Measurements from ENCODE around the gene PLA2G3.
"Not testable (repeated sequence)": the region's sequence is repeated elsewhere in the genome, so short reads cannot be mapped to it uniquely, and the experiment has no call there.

The PLA2G3 gene

DNA sequence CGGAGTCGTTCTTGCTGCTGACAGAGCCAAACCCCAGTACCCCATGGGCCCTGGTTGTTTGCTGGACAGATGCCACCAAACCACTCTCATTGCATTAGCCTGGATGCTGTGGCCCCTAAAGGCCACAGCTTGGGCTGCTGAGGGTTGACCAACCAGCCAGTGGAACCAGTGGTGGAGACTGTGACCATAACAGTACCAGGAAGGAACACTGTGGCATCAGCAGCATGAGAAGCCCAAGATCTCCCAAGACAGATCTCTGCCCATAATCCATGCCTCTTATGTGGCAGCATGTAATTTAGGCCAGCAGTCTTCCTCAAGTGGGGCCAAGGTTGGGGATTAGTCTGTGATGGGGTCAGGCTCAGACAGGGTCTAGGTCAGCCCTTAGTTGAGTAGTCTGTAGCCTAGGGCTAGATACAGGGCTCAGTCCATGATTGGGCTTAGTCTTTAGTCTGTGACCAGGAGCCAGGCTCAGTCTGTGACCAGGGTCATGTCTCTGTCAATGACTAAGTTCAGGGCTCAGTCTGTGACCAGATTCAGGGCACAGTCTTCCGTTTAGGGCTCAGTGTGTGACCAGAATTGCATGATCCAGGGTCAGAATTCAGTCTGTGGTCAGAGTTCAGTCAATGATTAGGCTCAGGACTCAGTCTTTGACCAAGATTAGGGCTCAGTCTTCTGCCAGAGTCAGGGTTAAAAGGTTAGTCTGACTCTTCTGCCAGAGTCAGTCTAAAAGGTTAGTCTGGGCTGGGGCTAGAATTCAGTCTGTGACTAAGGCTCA, 22.1 kb downstream of the PLA2G3 start:
- no peak overlapping the region for H2AFZ ChIP-seq (ENCODE audit: low read length)
- no peak overlapping the region for H3K9ac ChIP-seq (ENCODE audit: low read depth, low read length, poor library complexity, severe bottlenecking)
- H3K36me3 ChIP-seq (ENCODE audit: insufficient read depth, low read length) = no peaks in the 10 kb centered on the region
- no peaks in the 10 kb centered on the region for H3K4me1 ChIP-seq (ENCODE audit: insufficient read depth, low read length, poor library complexity, severe bottlenecking)
- no peak overlapping the region for H3K4me2 ChIP-seq (ENCODE audit: low read depth, low read length, poor library complexity, severe bottlenecking)
- TF ChIP-seq, protein P1, sequence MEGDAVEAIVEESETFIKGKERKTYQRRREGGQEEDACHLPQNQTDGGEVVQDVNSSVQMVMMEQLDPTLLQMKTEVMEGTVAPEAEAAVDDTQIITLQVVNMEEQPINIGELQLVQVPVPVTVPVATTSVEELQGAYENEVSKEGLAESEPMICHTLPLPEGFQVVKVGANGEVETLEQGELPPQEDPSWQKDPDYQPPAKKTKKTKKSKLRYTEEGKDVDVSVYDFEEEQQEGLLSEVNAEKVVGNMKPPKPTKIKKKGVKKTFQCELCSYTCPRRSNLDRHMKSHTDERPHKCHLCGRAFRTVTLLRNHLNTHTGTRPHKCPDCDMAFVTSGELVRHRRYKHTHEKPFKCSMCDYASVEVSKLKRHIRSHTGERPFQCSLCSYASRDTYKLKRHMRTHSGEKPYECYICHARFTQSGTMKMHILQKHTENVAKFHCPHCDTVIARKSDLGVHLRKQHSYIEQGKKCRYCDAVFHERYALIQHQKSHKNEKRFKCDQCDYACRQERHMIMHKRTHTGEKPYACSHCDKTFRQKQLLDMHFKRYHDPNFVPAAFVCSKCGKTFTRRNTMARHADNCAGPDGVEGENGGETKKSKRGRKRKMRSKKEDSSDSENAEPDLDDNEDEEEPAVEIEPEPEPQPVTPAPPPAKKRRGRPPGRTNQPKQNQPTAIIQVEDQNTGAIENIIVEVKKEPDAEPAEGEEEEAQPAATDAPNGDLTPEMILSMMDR (conservative IDR thresholded peaks at IDR 0.05; ENCODE audit: low read length) = no peak
- no peak for TF ChIP-seq EZH2phosphoT487 (IDR thresholded peaks at IDR 0.05; ENCODE audit: borderline replicate concordance)
- H3K79me2 ChIP-seq (ENCODE audit: insufficient read depth, low read length) = no peaks in the 10 kb centered on the region
- H3K9me2 ChIP-seq (replicated peaks; ENCODE audit: low read depth, low read length) = no peaks in the 10 kb centered on the region
- no peaks in the 10 kb centered on the region for H3K9me3 ChIP-seq (ENCODE audit: insufficient read depth, low read depth, low read length)
- no peaks in the 10 kb centered on the region for H3K27me3 ChIP-seq (ENCODE audit: insufficient read depth, low read length, poor library complexity, severe bottlenecking)
- H4K20me1 ChIP-seq (ENCODE audit: insufficient read depth, low read length, poor library complexity, severe bottlenecking) = no peaks in the 10 kb centered on the region
- H3K4me3 ChIP-seq (ENCODE audit: low read length, poor library complexity, severe bottlenecking) = no peak overlapping the region
- H3F3A ChIP-seq (ENCODE audit: low read depth) = no peaks in the 10 kb centered on the region

DNA sequence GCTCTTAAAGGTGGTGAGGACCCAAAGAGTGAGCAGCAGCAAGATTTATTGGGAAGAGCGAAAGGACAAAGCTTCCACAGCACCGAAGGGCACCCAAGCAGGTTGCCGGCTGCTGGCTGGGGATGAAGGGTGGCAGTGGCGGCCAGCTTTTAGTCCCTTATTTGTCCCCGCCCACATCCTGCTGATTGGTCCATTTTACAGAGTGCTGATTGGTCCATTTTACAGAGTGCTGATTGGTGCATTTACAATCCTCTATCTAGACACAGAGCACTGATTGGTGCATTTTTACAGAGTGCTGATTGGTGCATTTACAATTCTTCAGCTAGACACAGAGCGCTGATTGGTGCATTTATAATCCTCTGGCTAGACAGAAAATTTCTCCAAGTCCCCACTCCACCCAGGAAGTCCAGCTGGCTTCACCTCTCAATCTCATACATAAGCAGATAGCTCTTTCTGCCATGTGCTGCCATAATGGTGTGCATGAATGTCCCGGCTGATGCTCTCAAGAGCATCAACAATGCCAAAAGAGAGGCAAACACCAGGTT, 27.7 kb downstream of the PLA2G3 start:
- not testable (repeated sequence) for H4K20me1 ChIP-seq (ENCODE audit: insufficient read depth, low read length, poor library complexity, severe bottlenecking); H3K4me1 ChIP-seq (ENCODE audit: insufficient read depth, low read length, poor library complexity, severe bottlenecking); H3K4me2 ChIP-seq (ENCODE audit: low read depth, low read length, poor library complexity, severe bottlenecking); H3K9me3 ChIP-seq (ENCODE audit: insufficient read depth, low read depth, low read length); H3K9me2 ChIP-seq (replicated peaks; ENCODE audit: low read depth, low read length); H3F3A ChIP-seq (ENCODE audit: low read depth); H2AFZ ChIP-seq (ENCODE audit: low read length); H3K27me3 ChIP-seq (ENCODE audit: insufficient read depth, low read length, poor library complexity, severe bottlenecking); H3K36me3 ChIP-seq (ENCODE audit: insufficient read depth, low read length); H3K9ac ChIP-seq (ENCODE audit: low read depth, low read length, poor library complexity, severe bottlenecking); H3K4me3 ChIP-seq (ENCODE audit: low read length, poor library complexity, severe bottlenecking); H3K79me2 ChIP-seq (ENCODE audit: insufficient read depth, low read length)

DNA sequence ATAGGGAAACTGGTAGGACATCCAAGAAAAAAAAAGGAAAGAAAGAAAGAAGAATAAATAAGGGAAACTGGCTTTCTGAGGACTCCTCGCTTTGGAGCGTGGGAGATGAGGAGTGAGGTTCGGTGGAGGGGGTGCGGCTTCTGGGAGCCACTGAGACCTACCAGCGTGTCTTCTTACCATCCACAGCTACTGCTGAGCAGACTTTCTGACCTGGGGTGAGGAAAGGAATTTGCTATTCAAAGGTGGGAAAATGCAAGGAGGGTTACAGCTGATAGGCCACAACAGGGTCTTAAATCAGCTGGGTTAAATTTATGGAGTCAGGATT, 32.5 kb downstream of the PLA2G3 start:
- H3K9me3 ChIP-seq (ENCODE audit: insufficient read depth, low read depth, low read length) = no peaks in the 10 kb centered on the region
- no peaks in the 10 kb centered on the region for H3K79me2 ChIP-seq (ENCODE audit: insufficient read depth, low read length)
- H3K9ac ChIP-seq (ENCODE audit: low read depth, low read length, poor library complexity, severe bottlenecking) = peak overlapping the region; percentile 40
- no peaks in the 10 kb centered on the region for H3F3A ChIP-seq (ENCODE audit: low read depth)
- TF ChIP-seq EZH2phosphoT487 (IDR thresholded peaks at IDR 0.05; ENCODE audit: borderline replicate concordance) = no peak
- TF ChIP-seq, protein P1 (conservative IDR thresholded peaks at IDR 0.05; ENCODE audit: low read length) = no peak
- peaks cover 3% of the 10 kb centered on the region for H3K4me1 ChIP-seq (ENCODE audit: insufficient read depth, low read length, poor library complexity, severe bottlenecking)
- H3K4me3 ChIP-seq (ENCODE audit: low read length, poor library complexity, severe bottlenecking) = peak overlapping the region; percentile 71
- peak overlapping the region; percentile 83 for H3K4me2 ChIP-seq (ENCODE audit: low read depth, low read length, poor library complexity, severe bottlenecking)
- H3K9me2 ChIP-seq (replicated peaks; ENCODE audit: low read depth, low read length) = no peaks in the 10 kb centered on the region
- H4K20me1 ChIP-seq (ENCODE audit: insufficient read depth, low read length, poor library complexity, severe bottlenecking) = no peaks in the 10 kb centered on the region
- H3K36me3 ChIP-seq (ENCODE audit: insufficient read depth, low read length) = no peaks in the 10 kb centered on the region
- no peaks in the 10 kb centered on the region for H3K27me3 ChIP-seq (ENCODE audit: insufficient read depth, low read length, poor library complexity, severe bottlenecking)
- H2AFZ ChIP-seq (ENCODE audit: low read length) = peak overlapping the region; percentile 95
